Keratinocyte (primary cell): ENCODE data around the gene NXPH3.
"Not testable (repeated sequence)": the region's sequence is repeated elsewhere in the genome, so short reads cannot be mapped to it uniquely, and the experiment has no call there.

Experiments used
- CTCF ChIP-seq, 3 experiments: IDR thresholded peaks in 1 of 3; conservative IDR thresholded peaks in 1 of 3; optimal IDR thresholded peaks in 1 of 3; 2 replicates in 2 of 3; 3 replicates in 1 of 3; pipeline versions ENCODE3 to v1.5.1; 2011; ENCODE audit warnings: low read length in 3 of 3, mild to moderate bottlenecking in 3 of 3, moderate library complexity in 2 of 3, control low read depth in 1 of 3, inconsistent platforms in 1 of 3; ENCODE audit not compliant: insufficient read depth in 2 of 3; ENCODE audit errors: extremely low read depth in 1 of 3
- EZH2 ChIP-seq: IDR thresholded peaks from one replicate; pipeline ENCODE4 v1.6.1; 2012; ENCODE audit warnings: inconsistent platforms, mild to moderate bottlenecking, low read length, moderate library complexity

- TF ChIP-seq CTCF (optimal IDR thresholded peaks at IDR 0.05 in 1 of 3, IDR thresholded peaks at IDR 0.05 in 1 of 3, conservative IDR thresholded peaks at IDR 0.05 in 1 of 3; ENCODE audit: extremely low read depth in 1 of 3, insufficient read depth in 2 of 3, low read length in 3 of 3); EZH2: not testable (repeated sequence)
Measured at GRCh38 chr17:49568695-49569047, 7.0 kb upstream of the NXPH3 start.
